Neural crest cell (in vitro differentiated cells): ENCODE measurements around the gene SERPING1. TPM values are rescaled to one million over a fixed set of nuclear protein-coding genes. Genes with fewer than 3 reads are reported as not detected.
"Not testable (repeated sequence)": the region's sequence is repeated elsewhere in the genome, so short reads cannot be mapped to it uniquely, and the experiment has no call there.

Experiments used
- DNase-seq: peaks from one replicate; pipeline ENCODE4 v3.0.0; 2021; ENCODE audit warnings: low read depth, mixed read lengths, low spot score
- H3K27ac Mint-ChIP-seq: one replicate; pipeline ENCODE4 v1.8.0; 2021; ENCODE audit warnings: mild to moderate bottlenecking, mixed read lengths; ENCODE audit not compliant: unreplicated experiment
- H3K27me3 Mint-ChIP-seq: 2 replicates; pipeline ENCODE4 v1.8.0; 2021; ENCODE audit warnings: low read depth, mild to moderate bottlenecking, mixed read lengths
- H3K36me3 Mint-ChIP-seq: 2 replicates; pipeline ENCODE4 v1.8.0; 2021; ENCODE audit warnings: low read depth, mild to moderate bottlenecking, mixed read lengths
- H3K4me1 Mint-ChIP-seq: 2 replicates; pipeline ENCODE4 v1.8.0; 2021; ENCODE audit warnings: mixed read lengths
- H3K4me3 Mint-ChIP-seq: one replicate; pipeline ENCODE4 v1.8.0; 2021; ENCODE audit warnings: mild to moderate bottlenecking, mixed read lengths
- H3K9me3 Mint-ChIP-seq: 2 replicates; pipeline ENCODE4 v1.8.0; 2021; ENCODE audit warnings: mixed read lengths
- total RNA-seq: library from RNA; stranded (reverse); gene quantifications from 2 replicates; pipeline ENCODE4 v1.2.1, GENCODE V29; 2021
- TF ChIP-seq, protein P1 (sequence below): fragments of 200-600 bp; sonication (generic); conservative IDR thresholded peaks from 2 replicates; pipeline ENCODE4 v1.5.0; 2021; ENCODE audit warnings: antibody characterized with exemption, mild to moderate bottlenecking

The SERPING1 gene
- total RNA-seq, 1 donor from 2014 or later = 31.7 TPM

DNA sequence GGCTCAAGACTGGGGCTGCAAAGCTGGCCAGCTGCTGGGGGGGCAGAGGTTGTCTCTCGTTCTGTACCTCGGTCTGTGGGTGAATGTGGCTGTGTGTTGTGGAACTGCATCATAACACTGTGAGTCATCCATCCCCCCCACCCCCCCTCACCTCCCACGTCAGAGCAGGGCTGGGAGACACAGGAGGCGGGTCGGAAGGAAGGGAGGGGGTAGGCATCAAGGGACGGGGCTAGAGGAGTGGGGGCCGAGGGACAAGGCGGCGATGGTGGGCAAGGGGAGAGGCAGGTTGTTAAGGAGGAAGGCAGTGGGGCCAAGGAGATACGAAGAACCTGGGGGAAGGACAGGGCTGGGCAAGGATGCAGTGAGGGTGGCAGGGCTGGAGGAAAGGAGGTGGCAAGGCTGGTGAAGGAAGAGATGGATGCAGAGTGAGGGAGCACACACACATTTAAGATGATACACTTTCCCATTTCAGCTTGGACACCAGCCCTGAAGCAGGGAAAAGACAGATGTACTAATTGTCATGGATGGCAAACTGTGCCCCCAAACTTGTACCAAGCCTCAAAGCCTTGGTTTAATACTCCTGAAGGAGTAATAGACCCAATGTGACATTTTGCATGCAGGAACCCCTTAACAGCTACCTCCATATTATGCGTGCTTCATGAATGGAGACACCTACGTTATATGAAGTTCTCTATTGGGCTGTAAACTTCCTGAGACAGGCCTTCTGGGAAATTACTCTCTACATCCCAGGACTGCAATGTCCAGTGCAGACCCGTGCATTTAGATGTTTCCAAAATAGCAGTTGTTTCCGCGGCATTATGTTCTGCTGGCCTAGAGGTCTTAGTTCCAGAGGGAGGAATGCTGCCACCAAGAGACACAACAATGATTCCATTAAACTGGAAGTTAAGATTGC, 52.6 kb downstream of the SERPING1 start, which contains the start of gene YPEL4:
Gene YPEL4, minus strand, starts transcription at position 87 of the 913 bp plus-strand sequence. CDS start 2,805 bp downstream, outside the sequence.
- H3K4me3 Mint-ChIP-seq = peak within 1 kb of the TSS; percentile 93
- peak within 1 kb of the TSS; percentile 88 for H3K27ac Mint-ChIP-seq
- no peak for DNase-seq
- peaks cover 74% of the 10 kb centered on the region for H3K4me1 Mint-ChIP-seq
- H3K27me3 Mint-ChIP-seq = peaks cover 66% of the 10 kb centered on the region
- peaks cover 5% of the 10 kb centered on the region for H3K9me3 Mint-ChIP-seq
- no peaks in the 10 kb centered on the region for H3K36me3 Mint-ChIP-seq
- TF ChIP-seq, protein P1, sequence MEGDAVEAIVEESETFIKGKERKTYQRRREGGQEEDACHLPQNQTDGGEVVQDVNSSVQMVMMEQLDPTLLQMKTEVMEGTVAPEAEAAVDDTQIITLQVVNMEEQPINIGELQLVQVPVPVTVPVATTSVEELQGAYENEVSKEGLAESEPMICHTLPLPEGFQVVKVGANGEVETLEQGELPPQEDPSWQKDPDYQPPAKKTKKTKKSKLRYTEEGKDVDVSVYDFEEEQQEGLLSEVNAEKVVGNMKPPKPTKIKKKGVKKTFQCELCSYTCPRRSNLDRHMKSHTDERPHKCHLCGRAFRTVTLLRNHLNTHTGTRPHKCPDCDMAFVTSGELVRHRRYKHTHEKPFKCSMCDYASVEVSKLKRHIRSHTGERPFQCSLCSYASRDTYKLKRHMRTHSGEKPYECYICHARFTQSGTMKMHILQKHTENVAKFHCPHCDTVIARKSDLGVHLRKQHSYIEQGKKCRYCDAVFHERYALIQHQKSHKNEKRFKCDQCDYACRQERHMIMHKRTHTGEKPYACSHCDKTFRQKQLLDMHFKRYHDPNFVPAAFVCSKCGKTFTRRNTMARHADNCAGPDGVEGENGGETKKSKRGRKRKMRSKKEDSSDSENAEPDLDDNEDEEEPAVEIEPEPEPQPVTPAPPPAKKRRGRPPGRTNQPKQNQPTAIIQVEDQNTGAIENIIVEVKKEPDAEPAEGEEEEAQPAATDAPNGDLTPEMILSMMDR = no peak

DNA sequence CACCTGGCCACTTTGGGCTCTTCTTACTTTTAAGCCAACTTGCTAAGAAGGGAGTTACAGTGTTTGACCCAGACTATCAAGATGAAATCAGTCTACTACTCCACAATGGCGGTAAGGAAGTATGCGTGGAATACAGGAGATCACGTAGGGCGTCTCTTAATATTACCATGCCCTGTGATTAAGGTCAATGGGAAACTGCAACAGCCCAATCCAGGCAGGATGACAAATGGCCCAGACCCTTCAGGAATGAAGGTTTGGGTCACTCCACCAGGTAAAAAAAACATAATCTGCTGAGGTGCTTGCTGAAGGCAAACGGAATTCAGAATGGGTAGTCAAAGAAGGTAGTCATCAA, 53.2 kb downstream of the SERPING1 start:
- Mint-ChIP-seq H3K27ac (no peak overlapping the region), H3K27me3 (peaks cover 66% of the 10 kb centered on the region), H3K36me3 (no peaks in the 10 kb centered on the region), H3K4me3 (peak overlapping the region; percentile 93), H3K9me3 (peaks cover 5% of the 10 kb centered on the region), H3K4me1 (peaks cover 68% of the 10 kb centered on the region)
- TF ChIP-seq, protein P1 = no peak
- no peak for DNase-seq

DNA sequence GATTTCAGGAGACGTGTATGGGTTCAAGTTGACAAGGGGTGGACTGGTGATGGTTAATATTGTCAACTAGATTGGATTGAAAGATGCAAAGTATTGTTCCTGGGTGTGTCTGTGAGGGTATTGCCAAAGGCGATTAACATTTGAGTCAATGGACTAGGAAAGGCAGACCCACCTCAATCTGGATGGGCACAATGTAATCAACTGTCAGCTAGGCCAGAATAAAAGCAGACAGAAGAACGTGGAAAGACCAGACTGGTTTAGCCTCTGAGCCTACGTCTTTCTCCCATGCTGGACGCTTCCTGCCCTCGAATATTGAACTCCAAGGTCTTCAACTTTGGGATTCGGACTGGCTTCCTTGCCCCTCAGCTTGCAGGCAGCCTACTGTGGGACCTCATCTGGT, 53.9 kb downstream of the SERPING1 start:
- H3K4me3 Mint-ChIP-seq = peak overlapping the region; percentile 93
- peaks cover 63% of the 10 kb centered on the region for H3K4me1 Mint-ChIP-seq
- TF ChIP-seq, protein P1 = no peak
- H3K27me3 Mint-ChIP-seq = peaks cover 61% of the 10 kb centered on the region
- no peak overlapping the region for H3K27ac Mint-ChIP-seq
- DNase-seq = no peak
- no peaks in the 10 kb centered on the region for H3K36me3 Mint-ChIP-seq
- H3K9me3 Mint-ChIP-seq = peaks cover 5% of the 10 kb centered on the region

DNA sequence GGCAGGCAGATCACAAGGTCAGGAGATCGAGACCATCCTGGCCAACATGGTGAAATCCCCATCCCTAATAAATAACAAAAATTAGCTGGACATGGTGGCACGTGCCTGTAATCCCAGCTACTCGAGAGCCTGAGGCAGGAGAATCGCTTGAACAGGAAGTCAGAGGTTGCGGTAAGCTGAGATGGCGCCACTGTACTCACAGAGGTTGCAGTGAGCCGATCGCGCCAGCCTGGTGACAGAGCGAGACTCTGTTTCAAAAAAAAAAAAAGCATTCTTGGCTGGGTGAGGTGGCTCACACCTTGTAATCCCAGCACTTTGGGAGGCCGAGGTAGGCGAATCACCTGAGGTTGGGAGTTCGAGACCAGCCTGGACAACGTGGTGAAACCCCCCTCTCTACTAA, 54.7 kb downstream of the SERPING1 start:
- not testable (repeated sequence) for DNase-seq, H3K27ac Mint-ChIP-seq, H3K36me3 Mint-ChIP-seq, H3K9me3 Mint-ChIP-seq
- H3K4me1 Mint-ChIP-seq = peaks cover 60% of the 10 kb centered on the region
- peaks cover 53% of the 10 kb centered on the region for H3K27me3 Mint-ChIP-seq
- H3K4me3 Mint-ChIP-seq = peak overlapping the region; percentile 93

DNA sequence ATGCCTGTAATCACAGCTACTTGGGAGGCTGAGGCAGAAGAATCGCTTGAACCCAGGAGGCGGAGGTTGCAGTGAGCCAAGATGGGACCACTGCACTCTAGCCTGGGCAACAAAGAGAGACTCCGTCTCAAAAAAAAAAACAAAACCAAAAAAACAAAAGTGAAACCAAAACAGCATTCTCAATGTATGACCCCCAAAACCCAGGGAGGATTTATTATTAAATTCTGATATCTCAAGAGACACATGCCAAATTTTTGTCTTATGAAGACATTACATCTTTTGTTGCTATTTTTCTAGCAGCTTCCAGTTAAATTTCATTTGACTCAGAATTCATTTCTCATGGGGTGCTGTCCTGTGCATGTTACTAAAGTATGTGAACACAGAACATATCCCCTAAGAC, 55.2 kb downstream of the SERPING1 start:
- Mint-ChIP-seq H3K27ac (no peak overlapping the region), H3K27me3 (peaks cover 49% of the 10 kb centered on the region), H3K4me1 (peaks cover 60% of the 10 kb centered on the region), H3K9me3 (peaks cover 5% of the 10 kb centered on the region), H3K36me3 (peaks cover 1% of the 10 kb centered on the region), H3K4me3 (peak overlapping the region; percentile 93)
- TF ChIP-seq, protein P1 = no peak
- DNase-seq = no peak

DNA sequence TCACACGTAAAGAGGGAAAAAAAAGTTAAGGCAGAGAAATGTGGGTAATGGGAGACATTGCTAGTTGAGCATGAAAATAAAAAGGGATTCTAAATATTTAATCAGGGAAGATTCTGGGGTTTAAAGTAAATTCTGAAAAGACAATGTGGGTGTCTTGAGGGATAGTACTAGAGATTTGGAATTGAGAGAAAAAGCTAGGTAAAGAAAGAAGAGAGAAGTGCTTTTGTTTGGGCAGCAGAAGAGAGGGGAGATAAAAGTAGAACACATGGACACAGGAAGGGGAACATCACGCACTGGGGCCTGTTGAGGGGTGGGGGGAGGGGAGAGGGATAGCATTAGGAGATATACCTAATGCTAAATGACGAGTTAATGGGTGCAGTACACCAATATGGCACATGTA, 55.7 kb downstream of the SERPING1 start:
- DNase-seq = no peak
- peaks cover 5% of the 10 kb centered on the region for H3K9me3 Mint-ChIP-seq
- TF ChIP-seq, protein P1 = no peak
- peak overlapping the region; percentile 93 for H3K4me3 Mint-ChIP-seq
- H3K27me3 Mint-ChIP-seq = peaks cover 44% of the 10 kb centered on the region
- H3K27ac Mint-ChIP-seq = no peak overlapping the region
- peaks cover 59% of the 10 kb centered on the region for H3K4me1 Mint-ChIP-seq
- H3K36me3 Mint-ChIP-seq = peaks cover 2% of the 10 kb centered on the region
